HG02623 (cell line): Measurements from ENCODE around the gene HLF.

ENCODE experiments used
- ATAC-seq: cut with Tn5 transposase; IDR thresholded peaks from one replicate; pipeline ENCODE4 v1.9.1; 2021; ENCODE audit warnings: moderate library complexity; ENCODE audit not compliant: unreplicated experiment

Gene HLF

DNA sequence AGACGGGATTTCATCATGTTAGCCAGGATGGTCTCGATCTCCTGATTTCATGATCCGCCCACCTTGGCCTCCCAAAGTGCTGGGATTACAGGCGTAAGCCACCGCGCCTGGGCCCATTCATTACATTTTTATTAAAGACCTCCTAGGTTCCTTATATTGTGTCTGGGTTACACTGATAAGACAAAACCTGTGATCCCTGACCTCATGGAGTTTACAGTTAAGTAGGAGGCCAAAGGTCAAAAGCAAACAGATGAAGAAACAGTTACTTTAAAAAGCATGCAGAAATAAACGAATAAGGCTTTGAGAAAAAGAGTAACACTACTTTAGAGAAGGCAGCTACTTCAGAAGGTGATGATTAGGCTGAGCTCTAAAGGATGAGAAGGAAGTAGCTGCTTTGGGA is 14.9 kb upstream of the HLF start:
- ATAC-seq: no peak

GRCh38 chr17:55254375-55254774 is 10.4 kb upstream of the HLF start:
- ATAC-seq: no peak

GRCh38 chr17:55258578-55259135 is 6.1 kb upstream of the HLF start:
- no peak for ATAC-seq

DNA sequence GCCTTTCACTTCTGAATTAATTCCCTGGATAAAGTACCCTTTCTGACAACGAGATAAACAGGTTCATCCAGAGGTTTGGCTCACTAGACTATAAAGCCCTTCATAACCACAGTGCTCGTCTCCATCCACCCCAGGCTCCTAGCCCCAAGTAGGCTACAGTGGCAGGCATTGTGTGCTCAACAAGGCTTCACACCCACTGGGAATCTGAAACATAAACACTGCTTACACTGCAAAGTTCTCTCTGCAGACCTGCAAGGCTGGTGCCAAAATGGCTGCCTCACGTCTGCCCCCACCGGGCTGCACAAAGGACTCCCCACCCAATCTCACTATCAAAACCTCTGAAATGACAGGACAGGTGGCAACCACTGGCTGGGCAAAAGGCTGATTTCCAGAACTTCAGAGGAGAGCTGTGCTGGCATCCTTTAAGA is 5.1 kb upstream of the HLF start:
- ATAC-seq: no peak

GRCh38 chr17:55261311-55261710 is 3.4 kb upstream of the HLF start:
- ATAC-seq: no peak

GRCh38 chr17:55263569-55264277 is 1.0 kb upstream of the HLF start:
- no peak for ATAC-seq

- no peak for ATAC-seq
Observed at GRCh38 chr17:55264278-55264644, 499 bp upstream of the HLF start.

- ATAC-seq: no peak
Observed at GRCh38 chr17:55265311-55266021, 706 bp downstream of the HLF start.

- no peak for ATAC-seq
Observed at GRCh38 chr17:55266051-55266957, 1.5 kb downstream of the HLF start.

GRCh38 chr17:55266958-55267688 is 2.4 kb downstream of the HLF start:
- no peak for ATAC-seq

- no peak for ATAC-seq
Observed at GRCh38 chr17:55267777-55268648, 3.3 kb downstream of the HLF start.

DNA sequence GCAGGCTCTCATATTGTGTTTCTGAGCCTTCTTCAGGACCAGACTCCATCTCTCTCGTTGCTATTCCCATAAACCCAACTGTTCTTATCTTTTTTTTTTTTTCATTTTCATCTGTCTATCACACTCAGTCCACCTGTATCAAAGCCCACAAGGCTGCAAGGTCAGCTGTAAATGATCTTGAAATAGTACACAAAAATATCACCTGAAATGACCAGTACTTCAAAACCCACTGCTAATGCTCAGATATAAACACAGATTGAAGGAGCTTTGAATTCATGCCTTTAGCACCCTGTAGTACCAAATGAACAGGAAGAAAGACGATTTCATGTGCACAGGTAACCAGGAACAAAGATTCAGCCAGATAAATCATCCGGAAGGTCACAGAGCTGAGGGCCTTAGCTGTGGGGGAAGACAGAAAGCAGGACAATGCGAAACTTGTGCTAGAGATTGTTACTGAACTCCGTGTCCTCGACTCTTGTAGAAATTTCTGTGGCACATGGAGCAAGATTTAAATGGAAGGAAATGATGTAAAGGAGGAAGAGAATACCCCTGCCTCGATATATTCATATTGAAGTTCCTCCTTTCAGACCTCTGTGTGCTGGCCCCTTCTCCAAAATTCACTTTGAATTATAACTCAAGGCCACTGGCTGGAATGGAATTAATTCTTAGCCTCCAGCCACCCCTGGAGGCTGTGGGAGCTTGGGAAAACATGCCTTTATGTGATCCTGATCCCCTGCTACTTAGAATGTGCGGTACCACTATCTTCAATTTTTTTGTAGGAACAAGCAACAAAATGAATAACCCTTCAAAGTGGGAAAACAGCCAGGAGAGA is 4.1 kb downstream of the HLF start:
- ATAC-seq: no peak

GRCh38 chr17:55269894-55270293 is 5.1 kb downstream of the HLF start:
- no peak for ATAC-seq

GRCh38 chr17:55271223-55271571 is 6.4 kb downstream of the HLF start:
- no peak for ATAC-seq

DNA sequence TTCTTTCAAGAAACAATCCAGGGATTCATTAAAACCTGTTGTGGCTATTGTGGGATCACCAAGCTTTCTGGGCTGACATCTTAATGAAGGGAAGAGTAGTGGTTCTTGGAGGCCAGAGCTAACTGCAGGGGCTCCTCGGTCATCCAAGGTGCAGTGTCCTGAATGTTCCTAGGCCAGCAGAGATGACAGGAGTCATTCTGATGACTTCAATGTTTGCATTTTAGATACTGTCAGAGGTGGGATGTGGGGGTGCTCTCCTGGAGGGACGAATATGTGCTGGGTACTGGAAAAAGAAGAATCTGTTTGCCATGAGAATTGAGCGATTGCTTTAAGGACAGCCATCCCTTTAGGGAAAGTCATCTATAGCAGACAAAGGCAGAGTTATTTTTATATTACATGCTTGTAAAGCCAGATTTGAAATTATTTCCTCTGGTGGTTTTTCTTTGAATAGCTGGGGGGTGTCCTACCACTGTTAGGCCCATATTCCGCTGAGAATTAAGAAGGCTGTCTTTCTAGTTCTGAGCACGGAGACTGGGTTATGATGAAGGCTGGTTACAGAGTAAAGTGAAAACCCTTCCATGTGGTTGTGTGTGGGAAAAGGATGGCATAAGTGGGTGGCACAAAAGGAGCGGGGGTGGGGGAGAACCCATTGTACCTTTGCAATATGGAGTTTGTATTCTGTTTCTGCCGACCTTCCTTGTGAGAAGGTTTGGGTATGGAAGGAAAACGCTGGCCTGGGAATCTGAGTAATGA is 7.4 kb downstream of the HLF start:
- ATAC-seq: no peak

DNA sequence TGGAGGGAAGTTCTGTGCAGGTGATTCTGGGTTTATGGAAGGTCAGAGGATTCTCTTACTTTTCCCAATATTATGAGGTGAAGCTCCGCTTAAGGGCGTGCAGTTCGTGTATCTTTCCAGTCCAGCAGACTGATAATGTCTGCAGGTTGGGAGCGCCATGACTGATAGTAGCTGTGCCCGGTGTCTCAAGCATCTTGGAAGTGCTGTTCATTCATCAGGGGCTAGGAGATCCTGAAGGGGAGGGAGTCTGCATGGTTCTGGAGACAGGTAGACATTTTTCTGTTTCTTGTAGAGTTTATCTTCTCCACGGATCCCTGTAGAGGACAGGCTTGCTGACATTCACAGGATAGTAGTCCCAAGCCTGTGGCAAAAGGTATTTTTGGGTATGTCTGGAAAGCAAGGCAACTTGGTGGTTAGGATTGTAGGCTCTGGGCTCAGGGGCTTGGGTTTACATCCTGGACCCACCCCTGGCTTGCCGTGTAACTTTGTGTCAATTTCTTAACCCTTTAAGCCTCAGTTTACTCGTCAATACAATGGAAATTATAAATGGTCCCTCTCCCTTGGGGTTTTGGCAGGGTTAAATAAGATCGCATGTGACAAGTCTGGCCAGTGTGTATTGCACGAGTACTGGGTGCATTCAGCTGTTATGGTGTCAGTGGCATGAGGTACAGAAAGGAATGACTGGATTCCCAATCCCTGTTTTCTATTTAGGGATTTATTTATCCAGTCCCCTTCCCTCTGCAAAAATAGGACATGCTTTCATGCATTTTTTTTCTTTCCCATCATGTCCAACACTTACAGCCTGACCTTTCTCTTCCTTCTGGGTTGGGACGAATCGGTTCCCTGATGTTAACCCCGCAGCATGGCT is 8.2 kb downstream of the HLF start:
- ATAC-seq: no peak
